Natural killer cell treated with Interleukin-12 subunit alpha and Interleukin-12 subunit beta and Interleukin-15 and Interleukin-18, amount 100 ng/mL, for 72 hours (primary cell): ENCODE measurements around the gene STAG1. TPM values are rescaled to one million over a fixed set of nuclear protein-coding genes. Genes with fewer than 3 reads are reported as not detected.
"Not testable (repeated sequence)": the region's sequence is repeated elsewhere in the genome, so short reads cannot be mapped to it uniquely, and the experiment has no call there.

Experiments used
- ATAC-seq, 2 donors: fragments of 150-1000 bp; cut with Tn5 transposase in 1 of 2; sonication (Bioruptor Pico), chemical (Tn5 transposase) in 1 of 2; 2 replicates each; pipeline ENCODE4 v1.10.0; 2021
- DNase-seq: peaks from one replicate; pipeline ENCODE4 v3.0.0; 2022; ENCODE audit warnings: low spot score
- H3K27ac Mint-ChIP-seq, 2 donors: 1 replicate in 1 of 2; 2 replicates in 1 of 2; pipeline ENCODE4 v1.8.0; 2022; ENCODE audit warnings: mixed read lengths in 2 of 2, mild to moderate bottlenecking in 1 of 2, moderate library complexity in 1 of 2
- H3K27me3 Mint-ChIP-seq, 2 donors: 1 replicate in 1 of 2; 2 replicates in 1 of 2; pipeline ENCODE4 v1.8.0; 2022; ENCODE audit warnings: mixed read lengths in 2 of 2
- H3K36me3 Mint-ChIP-seq: one replicate; pipeline ENCODE4 v1.8.0; 2022; ENCODE audit warnings: mixed read lengths
- H3K4me1 Mint-ChIP-seq, 2 donors: 1 replicate in 1 of 2; 2 replicates in 1 of 2; pipeline ENCODE4 v1.8.0; 2022; ENCODE audit warnings: low read depth in 2 of 2, mixed read lengths in 2 of 2, mild to moderate bottlenecking in 1 of 2
- H3K4me3 Mint-ChIP-seq: one replicate; pipeline ENCODE4 v1.8.0; 2022; ENCODE audit warnings: mixed read lengths
- H3K9me3 Mint-ChIP-seq: 2 replicates; pipeline ENCODE4 v1.8.0; 2022; ENCODE audit warnings: mixed read lengths
- total RNA-seq, 2 donors: library from RNA; stranded (reverse); gene quantifications; one replicate each; pipeline ENCODE4 v1.2.3, GENCODE V29; 2022

The STAG1 gene
- total RNA-seq, 2 donors from 2014 or later = 48.7 to 88.7 TPM

DNA sequence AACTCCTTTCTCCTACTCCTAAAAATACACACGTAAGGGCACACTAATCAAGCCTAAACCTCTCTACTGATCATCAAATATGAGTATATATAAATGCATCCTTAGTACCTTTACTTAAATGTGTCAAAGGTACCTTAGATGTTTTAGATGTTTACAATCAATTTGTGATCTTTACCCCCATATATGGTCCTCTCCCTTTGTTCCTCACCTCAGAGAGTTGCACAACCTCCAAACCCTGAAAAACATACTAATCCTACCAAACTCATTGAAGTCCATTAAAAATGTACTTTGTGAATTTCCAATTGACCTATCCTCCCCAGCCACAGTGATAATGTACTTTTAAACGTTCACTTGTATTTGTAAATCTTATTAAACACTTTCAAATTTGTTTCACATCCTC is 249.1 kb downstream of the STAG1 start:
- ATAC-seq = no peak
- Mint-ChIP-seq H3K4me1 (peaks cover 5% of the 10 kb centered on the region in 2 donors), H3K27ac (no peak overlapping the region)

DNA sequence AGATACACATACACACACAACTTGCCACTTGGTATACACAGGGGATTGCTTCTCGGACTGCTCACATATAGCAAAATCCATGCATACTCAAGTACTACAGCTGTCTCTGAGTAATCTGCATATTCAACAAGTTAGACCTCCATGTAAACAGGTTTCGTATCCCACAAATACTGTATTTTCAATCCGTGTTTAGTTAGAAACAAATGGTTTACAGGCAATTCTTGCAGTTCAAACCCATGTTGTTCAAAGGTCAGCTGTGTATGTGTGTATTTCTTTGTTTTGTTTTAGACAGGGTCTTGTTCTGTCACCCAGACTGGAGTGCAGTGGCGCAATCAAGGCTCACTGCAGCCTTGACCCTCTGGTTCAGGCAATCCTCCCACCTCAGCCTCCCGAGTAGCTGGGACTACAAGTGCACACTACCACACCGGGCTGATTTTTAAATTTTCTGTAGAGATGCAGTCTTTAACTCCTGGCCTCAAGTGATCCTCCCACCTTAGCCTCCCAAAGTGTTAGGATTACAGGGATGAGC is 253.2 kb downstream of the STAG1 start:
- Mint-ChIP-seq H3K27me3 (no peaks in the 10 kb centered on the region), H3K4me1 (no peaks in the 10 kb centered on the region), H3K4me3 (no peak overlapping the region), H3K27ac (no peak overlapping the region), H3K36me3 (peaks cover 8% of the 10 kb centered on the region), H3K9me3 (no peaks in the 10 kb centered on the region)
- no peak for DNase-seq
- no peak for ATAC-seq

More for the DNA sequence above, 249.1 kb downstream of the STAG1 start:
- no peak for DNase-seq
- Mint-ChIP-seq H3K36me3 (peaks cover 6% of the 10 kb centered on the region), H3K27me3 (no peaks in the 10 kb centered on the region), H3K4me3 (no peak overlapping the region), H3K9me3 (no peaks in the 10 kb centered on the region)

DNA sequence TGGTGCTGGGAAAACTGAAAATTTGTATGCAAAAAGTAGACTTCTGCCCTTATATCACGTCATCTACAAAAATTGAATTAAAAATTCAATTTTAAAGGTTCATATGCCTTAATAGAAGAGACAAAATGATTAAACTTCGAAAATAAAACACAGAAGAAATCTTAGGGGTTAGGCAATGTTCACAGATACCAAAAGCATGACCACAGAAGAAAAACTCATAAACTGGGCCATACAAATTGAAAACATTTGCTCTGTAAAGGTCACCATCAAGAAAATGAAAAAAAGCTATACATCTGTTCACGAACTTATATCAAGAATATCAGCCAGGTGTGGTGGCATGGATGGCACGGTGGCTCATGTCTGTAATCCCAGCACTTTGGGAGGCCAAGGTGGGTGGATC is 257.0 kb downstream of the STAG1 start:
- Mint-ChIP-seq H3K4me1 (peaks cover 0 to 5% of the 10 kb centered on the region in 2 donors), H3K27ac (no peak overlapping the region), H3K27me3 (no peaks in the 10 kb centered on the region), H3K36me3 (peaks cover 31% of the 10 kb centered on the region), H3K9me3 (no peaks in the 10 kb centered on the region), H3K4me3 (no peak overlapping the region)
- no peak for DNase-seq
- no peak for ATAC-seq

DNA sequence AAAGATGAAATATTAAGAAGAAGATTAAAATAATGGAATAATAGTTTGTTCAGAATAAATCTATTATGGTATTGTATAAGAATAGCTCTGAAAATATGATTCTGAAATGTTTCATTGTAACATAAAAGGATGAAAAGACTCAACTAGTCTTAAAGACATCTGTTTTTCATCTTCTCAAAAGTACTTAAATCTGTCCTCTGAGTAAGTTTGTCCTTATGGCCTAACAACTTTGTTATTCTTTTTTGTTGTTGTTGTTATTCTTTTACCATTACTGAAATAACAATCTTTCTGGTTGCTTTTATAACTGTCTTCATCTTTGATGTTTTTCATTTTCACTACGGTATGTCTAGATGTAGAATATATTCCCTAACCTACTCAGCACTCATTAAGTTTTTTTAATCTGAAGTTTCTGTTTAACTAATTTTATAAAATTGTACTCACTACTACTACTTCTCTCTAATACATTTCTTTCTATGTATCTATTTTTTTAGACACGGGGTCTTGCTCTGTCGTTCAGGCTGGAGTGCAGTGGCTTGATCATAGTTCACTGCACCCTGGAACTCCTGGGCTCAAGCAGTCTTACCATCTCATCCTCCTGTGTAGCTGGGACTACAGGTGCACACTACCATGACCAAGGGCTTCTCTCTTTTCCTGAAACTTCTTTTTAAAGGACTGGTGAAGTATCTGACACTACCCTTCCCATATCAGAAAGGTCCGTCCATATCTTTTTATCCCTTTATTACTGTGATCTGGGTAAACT is 261.4 kb downstream of the STAG1 start:
- Mint-ChIP-seq H3K4me1 (peaks cover 0 to 5% of the 10 kb centered on the region in 2 donors), H3K36me3 (peaks cover 27% of the 10 kb centered on the region), H3K4me3 (no peak overlapping the region), H3K9me3 (no peaks in the 10 kb centered on the region), H3K27ac (peak overlapping the region in 1 of 2 donors; percentile 10), H3K27me3 (no peaks in the 10 kb centered on the region)
- ATAC-seq = no peak
- no peak for DNase-seq

DNA sequence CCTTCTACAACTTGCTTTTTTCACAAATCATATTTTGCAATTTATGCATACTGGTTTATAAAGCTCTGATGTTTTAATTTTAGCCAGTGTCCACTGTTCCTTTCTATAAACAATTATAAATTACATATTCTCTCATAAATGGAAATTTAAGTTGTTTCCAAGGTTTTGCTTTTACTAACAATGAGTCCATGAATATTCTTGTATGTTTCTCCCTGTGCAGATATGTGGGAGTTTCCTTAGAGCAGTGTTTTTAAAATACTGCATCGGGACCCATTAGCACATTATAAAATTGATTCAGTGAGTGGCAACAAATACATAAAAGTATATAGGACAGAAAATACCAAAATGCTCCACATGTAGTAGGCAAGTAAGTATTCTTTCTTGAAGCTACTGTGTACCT is 266.4 kb downstream of the STAG1 start:
- Mint-ChIP-seq H3K9me3 (no peaks in the 10 kb centered on the region), H3K4me1 (no peaks in the 10 kb centered on the region), H3K27ac (no peak overlapping the region), H3K36me3 (no peaks in the 10 kb centered on the region), H3K27me3 (no peaks in the 10 kb centered on the region), H3K4me3 (no peak overlapping the region)
- no peak for ATAC-seq
- DNase-seq = no peak

DNA sequence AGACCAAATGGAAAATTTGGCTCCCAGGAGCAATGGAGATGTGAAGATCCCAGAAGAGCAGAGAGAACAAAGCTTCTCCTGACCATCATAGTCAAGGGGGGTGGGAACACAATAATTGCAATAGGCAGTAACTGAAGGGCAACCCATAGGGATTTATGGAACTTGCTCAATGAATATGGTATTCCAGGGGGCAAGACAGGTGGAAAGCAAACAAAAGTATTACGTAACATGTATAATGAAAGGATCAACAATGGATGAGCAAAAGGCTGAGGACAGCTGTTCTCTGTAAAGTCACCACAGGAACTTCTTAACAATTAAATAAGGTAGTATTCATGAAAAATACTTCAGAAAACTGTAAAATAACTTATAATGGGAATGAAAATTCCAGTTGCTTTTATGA is 275.9 kb downstream of the STAG1 start:
- H3K27ac Mint-ChIP-seq = peak overlapping the region in 1 of 2 donors; percentile 47
- H3K27me3 Mint-ChIP-seq = no peaks in the 10 kb centered on the region
- no peak overlapping the region for H3K4me3 Mint-ChIP-seq
- H3K9me3 Mint-ChIP-seq = no peaks in the 10 kb centered on the region
- H3K36me3 Mint-ChIP-seq = peaks cover 5% of the 10 kb centered on the region
- H3K4me1 Mint-ChIP-seq = no peaks in the 10 kb centered on the region
- ATAC-seq (no peak), DNase-seq (no peak)

DNA sequence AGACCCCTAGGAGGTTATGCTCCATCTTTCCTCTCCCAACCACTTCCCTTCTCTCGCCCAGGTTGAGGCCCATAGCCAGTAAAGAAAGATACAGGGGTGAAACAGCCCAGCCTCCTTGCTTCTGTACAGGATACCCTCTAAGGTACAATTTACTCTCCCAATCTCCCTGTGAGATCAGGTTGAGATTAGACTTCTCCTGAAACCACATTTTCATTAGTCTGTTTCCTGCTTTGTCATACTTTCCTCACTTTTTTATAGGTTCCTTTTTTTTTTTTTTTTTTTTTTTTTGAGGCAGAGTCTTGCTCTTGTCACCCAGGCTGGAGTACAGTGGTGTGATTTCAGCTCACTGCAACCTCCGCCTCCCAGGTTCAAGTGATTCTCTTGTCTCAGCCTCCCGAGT is 277.3 kb downstream of the STAG1 start:
- not testable (repeated sequence) for H3K9me3 Mint-ChIP-seq, H3K4me3 Mint-ChIP-seq, H3K27me3 Mint-ChIP-seq, H3K36me3 Mint-ChIP-seq, ATAC-seq, DNase-seq, H3K27ac Mint-ChIP-seq, H3K4me1 Mint-ChIP-seq

DNA sequence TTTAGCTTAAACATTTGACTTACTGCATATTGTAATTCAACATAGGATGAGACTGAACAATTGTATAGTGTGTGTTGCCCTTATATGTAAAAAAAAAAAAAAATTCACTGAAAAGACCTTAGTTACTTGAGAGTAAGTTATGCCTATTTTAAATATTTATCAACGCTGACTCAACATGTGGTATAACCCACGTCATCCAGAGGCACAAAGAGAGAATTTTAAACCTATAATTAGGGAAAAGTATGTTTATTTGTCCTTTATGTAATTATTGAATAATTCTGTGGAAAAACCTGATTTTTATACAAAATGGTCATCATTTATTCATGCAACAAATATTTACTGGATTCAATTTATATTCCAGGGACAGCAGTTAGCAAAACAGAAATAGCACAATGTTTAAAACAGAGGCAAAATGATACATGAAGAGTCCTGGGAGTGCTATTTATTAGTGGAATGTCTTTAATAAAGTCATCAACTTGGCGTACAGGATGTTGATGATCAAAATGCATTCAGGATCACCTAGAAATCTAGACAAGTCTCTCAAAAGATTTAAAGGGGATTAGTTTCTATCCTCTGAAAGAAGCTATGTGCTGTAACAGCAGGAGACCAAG is 278.4 kb downstream of the STAG1 start:
- Mint-ChIP-seq H3K27ac (no peak overlapping the region), H3K4me1 (peaks cover 0 to 3% of the 10 kb centered on the region in 2 donors), H3K27me3 (no peaks in the 10 kb centered on the region), H3K9me3 (no peaks in the 10 kb centered on the region), H3K4me3 (no peak overlapping the region), H3K36me3 (peaks cover 5% of the 10 kb centered on the region)
- DNase-seq = no peak
- ATAC-seq = no peak

DNA sequence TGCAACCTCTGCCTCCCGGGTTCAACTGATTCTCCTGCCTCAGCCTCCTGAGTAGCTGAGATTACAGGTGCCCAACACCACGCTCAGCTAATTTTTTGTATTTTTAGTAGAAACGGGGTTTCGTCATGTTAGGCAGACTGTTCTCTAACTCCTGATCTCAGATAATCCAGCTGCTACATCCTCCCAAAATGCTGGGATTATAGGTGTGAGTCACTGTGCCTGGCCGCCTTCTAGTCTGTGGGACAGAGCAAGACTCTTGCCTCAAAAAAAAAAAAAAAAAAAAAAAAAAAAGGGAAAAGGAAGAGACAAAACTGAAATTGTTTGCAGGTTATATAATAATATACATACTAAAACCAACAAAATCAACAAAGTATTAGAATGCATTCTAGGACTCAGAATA is 286.9 kb downstream of the STAG1 start:
- Mint-ChIP-seq H3K9me3 (peaks cover 3% of the 10 kb centered on the region), H3K4me3 (no peak overlapping the region), H3K27ac (no peak overlapping the region), H3K36me3 (peaks cover 40% of the 10 kb centered on the region), H3K4me1 (peaks cover 8 to 15% of the 10 kb centered on the region in 2 donors), H3K27me3 (no peaks in the 10 kb centered on the region)
- no peak for ATAC-seq
- DNase-seq = no peak

DNA sequence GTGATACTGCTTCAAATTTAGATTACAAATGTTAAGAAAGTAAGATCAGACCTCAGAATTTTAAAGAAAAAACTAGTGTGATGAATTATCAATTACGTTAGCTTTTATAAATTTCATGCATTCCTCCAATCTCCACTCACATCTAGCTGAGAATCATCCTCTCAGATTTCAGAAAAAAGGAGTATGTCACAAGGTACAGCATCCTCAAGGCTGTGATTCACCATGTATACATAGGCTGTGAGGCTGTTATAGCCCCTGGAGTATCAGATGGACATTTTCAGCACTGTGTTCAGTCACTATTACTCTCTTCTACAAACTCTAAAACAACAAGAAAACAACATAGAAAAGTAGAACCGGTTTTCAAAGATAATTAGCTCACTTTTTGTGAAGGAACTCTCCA is 287.7 kb downstream of the STAG1 start:
- Mint-ChIP-seq H3K4me1 (peaks cover 8 to 16% of the 10 kb centered on the region in 2 donors), H3K27ac (no peak overlapping the region), H3K4me3 (no peak overlapping the region), H3K36me3 (peaks cover 46% of the 10 kb centered on the region), H3K9me3 (peaks cover 3% of the 10 kb centered on the region), H3K27me3 (no peaks in the 10 kb centered on the region)
- DNase-seq (no peak), ATAC-seq (no peak)

DNA sequence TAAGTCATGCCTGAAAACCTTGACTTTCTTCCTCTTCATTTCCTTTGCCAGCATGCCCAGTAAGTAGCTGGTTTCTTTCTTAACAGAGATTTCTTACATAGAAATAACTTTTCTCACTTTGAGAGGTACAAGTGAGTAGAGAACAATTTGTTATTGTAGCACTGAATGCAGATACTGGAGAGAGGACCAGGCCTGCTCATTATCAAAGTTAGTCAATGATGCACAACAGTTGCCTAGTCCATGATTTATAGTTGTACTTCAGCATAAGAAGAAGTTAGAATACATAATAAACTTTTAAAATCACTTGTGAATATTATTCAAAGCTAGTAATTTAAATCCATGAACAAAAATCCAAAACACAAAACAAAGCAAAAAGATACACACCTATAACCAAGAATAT is 289.0 kb downstream of the STAG1 start:
- H3K4me1 Mint-ChIP-seq = peaks cover 8 to 16% of the 10 kb centered on the region in 2 donors
- no peak overlapping the region for H3K4me3 Mint-ChIP-seq
- ATAC-seq (no peak), DNase-seq (no peak)
- peaks cover 3% of the 10 kb centered on the region for H3K9me3 Mint-ChIP-seq
- H3K27ac Mint-ChIP-seq = no peak overlapping the region
- peaks cover 56% of the 10 kb centered on the region for H3K36me3 Mint-ChIP-seq
- no peaks in the 10 kb centered on the region for H3K27me3 Mint-ChIP-seq

DNA sequence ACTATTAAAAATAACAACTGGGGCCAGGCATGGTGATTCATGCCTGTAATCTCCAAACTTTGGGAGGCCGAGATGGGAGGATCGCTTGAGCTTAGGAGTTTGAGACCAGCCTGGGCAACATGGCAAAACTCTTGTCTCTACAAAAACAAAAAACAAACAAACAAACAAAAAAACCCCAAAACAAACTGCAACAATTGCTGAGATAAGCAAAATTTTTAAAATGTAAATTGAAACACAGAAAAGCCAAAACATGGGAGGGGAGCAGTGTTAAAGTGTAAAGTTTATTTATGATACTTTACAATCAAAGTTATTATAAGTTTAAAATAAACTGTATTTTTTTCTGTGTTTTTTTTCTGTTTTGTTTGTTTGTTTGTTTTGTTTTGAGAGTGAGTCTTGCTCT is 294.4 kb downstream of the STAG1 start:
- peaks cover 16% of the 10 kb centered on the region for H3K9me3 Mint-ChIP-seq
- H3K4me1 Mint-ChIP-seq = peaks cover 0 to 10% of the 10 kb centered on the region in 2 donors
- no peak overlapping the region for H3K4me3 Mint-ChIP-seq

DNA sequence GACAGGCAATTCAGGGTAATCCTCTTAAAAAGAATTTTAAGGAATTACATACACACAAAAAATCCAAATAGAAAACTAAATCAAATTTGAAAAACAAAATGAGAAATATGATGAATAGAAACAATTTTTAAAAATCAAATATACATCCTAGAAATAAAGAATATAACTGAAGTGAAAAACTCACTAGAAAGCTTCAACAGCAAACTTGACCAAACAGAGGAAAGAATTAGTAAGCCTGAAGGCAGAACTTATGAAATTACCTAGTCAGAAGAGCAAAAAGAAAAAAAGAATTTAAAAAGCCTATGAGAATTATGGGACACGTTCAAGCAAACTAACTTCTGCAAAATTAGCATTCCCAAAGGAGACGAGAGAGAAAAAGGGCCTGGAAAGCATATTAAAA is 296.0 kb downstream of the STAG1 start:
- no peak overlapping the region for H3K27ac Mint-ChIP-seq
- no peak for ATAC-seq

More for the DNA sequence above, 294.4 kb downstream of the STAG1 start:
- peaks cover 74% of the 10 kb centered on the region for H3K36me3 Mint-ChIP-seq
- ATAC-seq (no peak), DNase-seq (no peak)
- no peaks in the 10 kb centered on the region for H3K27me3 Mint-ChIP-seq
- H3K27ac Mint-ChIP-seq = no peak overlapping the region

DNA sequence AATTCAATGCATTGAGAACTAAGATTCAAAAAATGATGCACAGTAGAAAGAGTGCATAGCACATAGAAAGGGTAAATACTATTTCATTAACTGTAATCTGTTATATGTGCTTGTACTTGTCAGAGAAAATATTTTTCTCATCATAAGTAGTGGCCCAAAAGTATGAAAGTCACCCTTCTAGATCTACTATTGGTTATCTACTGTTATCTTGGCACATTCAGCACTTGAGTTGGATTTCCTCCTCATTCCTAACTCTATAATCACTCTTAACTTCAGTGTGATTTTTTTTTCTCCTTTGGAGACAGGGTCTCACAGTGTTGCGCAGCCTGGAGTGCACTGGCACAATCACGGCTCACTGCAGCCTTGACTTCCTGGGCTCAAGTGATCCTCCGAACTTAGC is 307.6 kb downstream of the STAG1 start:
- H3K36me3 Mint-ChIP-seq = peaks cover 11% of the 10 kb centered on the region

More for the DNA sequence above, 296.0 kb downstream of the STAG1 start:
- DNase-seq = no peak
- H3K4me3 Mint-ChIP-seq = no peak overlapping the region
- H3K4me1 Mint-ChIP-seq = peaks cover 0 to 10% of the 10 kb centered on the region in 2 donors
- H3K27me3 Mint-ChIP-seq = no peaks in the 10 kb centered on the region
- H3K36me3 Mint-ChIP-seq = peaks cover 61% of the 10 kb centered on the region
- H3K9me3 Mint-ChIP-seq = peaks cover 13% of the 10 kb centered on the region

More for the DNA sequence above, 307.6 kb downstream of the STAG1 start:
- ATAC-seq = no peak
- Mint-ChIP-seq H3K4me3 (no peak overlapping the region), H3K4me1 (no peaks in the 10 kb centered on the region), H3K9me3 (no peaks in the 10 kb centered on the region), H3K27ac (no peak overlapping the region), H3K27me3 (no peaks in the 10 kb centered on the region)
- no peak for DNase-seq
